ENCODE measurements around the gene MED25.

Gene MED25

GRCh38 chr19:49840321-49840720 is 22.2 kb downstream of the MED25 start:
- DNase-seq (ENCODE audit: low read depth, low spot score) = no peak
- no peak overlapping the region for H3K4me3 ChIP-seq (ENCODE audit: low read depth, low read length)
- ChIA-PET POLR2A (no interaction called here), CTCF (interaction anchor here (0.6 to 1.0 kb wide), 2 partner anchors 11 to 104 kb away, joined by 3 to 4 read pairs; partner anchors contain the start of gene PTOV1)
- TF ChIP-seq, protein P1, sequence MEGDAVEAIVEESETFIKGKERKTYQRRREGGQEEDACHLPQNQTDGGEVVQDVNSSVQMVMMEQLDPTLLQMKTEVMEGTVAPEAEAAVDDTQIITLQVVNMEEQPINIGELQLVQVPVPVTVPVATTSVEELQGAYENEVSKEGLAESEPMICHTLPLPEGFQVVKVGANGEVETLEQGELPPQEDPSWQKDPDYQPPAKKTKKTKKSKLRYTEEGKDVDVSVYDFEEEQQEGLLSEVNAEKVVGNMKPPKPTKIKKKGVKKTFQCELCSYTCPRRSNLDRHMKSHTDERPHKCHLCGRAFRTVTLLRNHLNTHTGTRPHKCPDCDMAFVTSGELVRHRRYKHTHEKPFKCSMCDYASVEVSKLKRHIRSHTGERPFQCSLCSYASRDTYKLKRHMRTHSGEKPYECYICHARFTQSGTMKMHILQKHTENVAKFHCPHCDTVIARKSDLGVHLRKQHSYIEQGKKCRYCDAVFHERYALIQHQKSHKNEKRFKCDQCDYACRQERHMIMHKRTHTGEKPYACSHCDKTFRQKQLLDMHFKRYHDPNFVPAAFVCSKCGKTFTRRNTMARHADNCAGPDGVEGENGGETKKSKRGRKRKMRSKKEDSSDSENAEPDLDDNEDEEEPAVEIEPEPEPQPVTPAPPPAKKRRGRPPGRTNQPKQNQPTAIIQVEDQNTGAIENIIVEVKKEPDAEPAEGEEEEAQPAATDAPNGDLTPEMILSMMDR (IDR thresholded peaks at IDR 0.05; ENCODE audit: insufficient read depth, low read length, missing control alignments) = no peak

DNA sequence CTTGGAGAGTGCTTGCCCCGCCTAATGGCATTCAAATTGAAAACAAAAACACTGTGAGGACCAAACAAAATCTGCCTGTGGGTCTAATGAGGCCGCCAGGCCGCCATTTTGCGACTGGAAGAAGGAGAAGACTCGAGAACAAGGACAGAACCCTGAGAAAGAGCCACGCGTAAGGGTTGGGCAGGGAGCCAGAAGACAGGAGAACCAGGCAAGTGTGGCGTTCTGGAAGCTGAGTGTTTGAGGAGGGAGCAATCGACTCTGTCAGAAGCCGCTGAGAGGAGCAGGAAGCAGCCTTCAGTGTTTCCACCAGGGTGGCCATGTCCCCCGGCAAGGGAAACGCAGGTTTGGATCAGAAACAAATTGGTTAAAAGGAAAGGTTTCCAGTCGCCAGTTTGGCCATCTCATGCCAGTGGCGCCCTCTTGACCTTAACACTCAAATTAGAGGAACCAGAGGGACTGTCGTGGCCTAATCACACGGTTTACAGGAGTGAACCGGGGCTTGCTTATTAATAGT is 22.7 kb downstream of the MED25 start:
- CTCF ChIA-PET = no interaction called here
- POLR2A ChIA-PET = no interaction called here
- no peak for DNase-seq (ENCODE audit: low read depth, low spot score)
- H3K4me3 ChIP-seq (ENCODE audit: low read depth, low read length) = no peak overlapping the region
- TF ChIP-seq, protein P1 (IDR thresholded peaks at IDR 0.05; ENCODE audit: insufficient read depth, low read length, missing control alignments) = no peak

DNA sequence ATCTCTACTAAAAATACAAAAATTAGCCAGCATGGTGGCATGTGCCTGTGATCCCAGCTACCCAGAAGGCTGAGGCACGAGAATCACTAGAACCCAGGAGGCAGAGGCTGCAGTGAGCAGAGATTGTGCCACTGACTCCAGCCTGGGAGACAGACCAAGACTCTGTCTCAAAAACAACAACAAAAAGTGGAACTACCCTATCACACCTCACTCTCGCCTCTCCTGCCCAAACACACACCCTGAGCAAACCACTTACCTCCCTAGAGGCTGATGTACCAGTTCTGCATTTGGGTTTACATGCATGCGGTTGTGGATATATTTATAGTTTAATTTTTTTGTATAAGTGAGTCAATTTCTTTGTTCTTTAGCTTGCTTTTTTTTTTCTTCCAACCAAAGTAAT is 25.2 kb downstream of the MED25 start:
- H3K4me3 ChIP-seq (ENCODE audit: low read depth, low read length) = no peak overlapping the region
- DNase-seq (ENCODE audit: low read depth, low spot score) = no peak
- TF ChIP-seq, protein P1 (IDR thresholded peaks at IDR 0.05; ENCODE audit: insufficient read depth, low read length, missing control alignments) = no peak
- CTCF ChIA-PET = interaction anchor here (1.5 kb wide), 1 partner anchor 14 kb away, joined by 3 read pairs; no protein-coding TSS in a partner anchor
- POLR2A ChIA-PET = no interaction called here

DNA sequence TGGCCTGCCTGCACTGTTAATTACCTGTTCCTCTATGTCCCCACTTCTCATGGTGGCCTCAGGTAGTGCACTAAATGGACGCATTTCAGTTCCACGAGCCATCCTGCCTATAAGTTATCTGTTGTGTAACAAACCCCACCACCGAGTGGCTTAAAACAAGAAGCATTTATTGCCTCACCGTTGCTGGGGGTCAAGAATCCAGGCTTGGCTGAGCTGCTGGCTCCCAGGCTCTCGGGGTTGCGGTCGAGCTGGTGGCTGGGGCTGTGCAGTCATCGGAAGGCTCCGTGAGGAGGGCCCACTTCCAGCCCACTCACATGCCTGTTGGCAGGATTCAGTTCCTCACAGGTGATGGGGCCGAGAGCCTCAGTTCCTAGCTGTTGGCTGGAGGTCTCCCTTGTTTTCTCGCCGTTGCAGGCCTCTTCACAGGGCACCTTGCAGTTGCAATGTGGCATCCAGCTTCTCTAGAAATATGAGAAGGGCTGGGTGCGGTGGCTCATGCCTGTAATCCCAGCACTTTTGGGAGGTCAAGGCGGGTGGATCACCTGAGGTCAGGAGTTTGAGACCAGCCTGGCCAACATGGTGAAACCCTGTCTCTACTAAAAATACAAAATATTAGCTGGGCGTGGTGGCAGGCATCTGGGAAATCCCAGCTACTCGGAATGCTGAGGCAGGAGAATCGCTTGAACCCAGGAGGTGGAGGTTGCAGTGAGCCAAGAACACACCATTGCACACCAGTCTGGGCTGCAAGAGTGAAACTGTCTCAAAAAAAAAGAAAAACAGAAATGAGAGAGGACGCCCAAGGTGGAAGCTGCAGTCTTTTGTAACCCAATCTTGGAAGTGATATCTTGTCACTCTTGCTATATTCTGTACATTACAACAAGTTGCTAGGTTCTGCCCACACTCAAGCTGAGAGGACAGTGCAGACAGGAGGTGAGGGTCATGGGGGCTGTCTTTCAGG is 26.3 kb downstream of the MED25 start:
- H3K4me3 ChIP-seq (ENCODE audit: low read depth, low read length) = no peak overlapping the region
- DNase-seq (ENCODE audit: low read depth, low spot score) = no peak
- TF ChIP-seq, protein P1 (IDR thresholded peaks at IDR 0.05; ENCODE audit: insufficient read depth, low read length, missing control alignments) = no peak
- ChIA-PET CTCF (interaction anchor here (1.5 kb wide), 2 partner anchors 13 to 19 kb away, joined by 3 to 5 read pairs; no protein-coding TSS in a partner anchor), POLR2A (interaction anchor here (0.6 kb wide), 1 partner anchor 49 kb away, joined by 3 read pairs; no protein-coding TSS in a partner anchor)

GRCh38 chr19:49845414-49845813 is 27.3 kb downstream of the MED25 start:
- DNase-seq (ENCODE audit: low read depth, low spot score) = no peak
- H3K4me3 ChIP-seq (ENCODE audit: low read depth, low read length) = no peak overlapping the region
- TF ChIP-seq, protein P1 (IDR thresholded peaks at IDR 0.05; ENCODE audit: insufficient read depth, low read length, missing control alignments) = no peak
- ChIA-PET CTCF (interaction anchor here (1.5 kb wide), 1 partner anchor 20 kb away, joined by 5 read pairs; no protein-coding TSS in a partner anchor), POLR2A (no interaction called here)

DNA sequence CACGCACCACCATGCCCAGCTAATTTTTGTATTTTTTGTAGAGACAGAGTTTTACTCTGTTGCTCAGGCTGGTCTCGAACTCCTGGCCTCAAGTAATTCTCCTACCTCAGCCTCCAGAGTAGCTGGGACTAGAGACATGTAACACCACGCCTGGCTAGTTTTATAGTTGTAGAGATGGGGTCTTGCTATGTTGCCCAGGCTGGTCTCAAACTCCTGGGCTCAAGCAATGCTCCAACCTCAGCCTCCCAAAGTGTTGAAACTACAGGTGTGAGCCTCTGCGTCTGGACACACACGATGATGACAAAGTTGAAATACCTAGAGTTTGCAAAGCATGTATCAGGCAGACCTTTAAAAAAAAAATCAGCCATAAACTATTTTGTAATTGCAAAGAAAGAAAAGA is 28.3 kb downstream of the MED25 start:
- TF ChIP-seq, protein P1 (IDR thresholded peaks at IDR 0.05; ENCODE audit: insufficient read depth, low read length, missing control alignments) = no peak
- ChIA-PET POLR2A (no interaction called here), CTCF (no interaction called here)
- DNase-seq (ENCODE audit: low read depth, low spot score) = no peak
- no peak overlapping the region for H3K4me3 ChIP-seq (ENCODE audit: low read depth, low read length)
